ENCODE measurements around the gene FAM89B.

The FAM89B gene

DNA sequence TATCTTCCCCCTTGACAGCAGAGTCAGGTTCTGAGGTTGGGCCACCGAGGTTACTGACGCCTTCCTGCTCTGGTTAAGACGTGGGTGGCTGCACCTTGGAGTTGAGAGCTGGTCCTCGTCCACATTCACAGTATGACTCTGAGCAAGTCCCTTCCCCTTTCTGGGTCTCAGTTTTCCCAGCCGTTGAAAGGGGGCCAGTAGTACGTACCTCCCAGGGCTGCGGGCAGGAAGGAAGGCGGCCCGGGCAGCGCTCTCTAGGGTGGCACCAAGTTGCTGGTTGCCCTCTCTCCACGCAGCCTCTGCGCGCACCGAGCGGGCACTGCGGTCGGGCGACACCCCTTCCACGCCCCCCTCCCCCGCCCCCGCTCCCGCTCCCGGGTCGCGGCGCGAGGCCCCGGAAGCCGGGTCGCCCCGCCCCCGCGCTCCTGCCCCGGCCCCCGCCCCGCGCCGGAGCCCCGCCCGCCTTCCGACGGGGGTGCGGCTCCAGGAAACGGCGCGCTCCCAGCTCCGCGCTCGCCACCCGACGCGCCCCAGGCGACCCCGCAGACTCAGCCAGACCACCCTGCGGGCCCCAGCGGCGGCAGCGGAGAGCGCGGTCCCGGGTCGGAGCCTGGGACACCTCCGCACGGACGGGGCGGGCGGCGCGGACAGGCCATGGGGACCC is 3.4 kb downstream of the FAM89B start, which contains the start of gene EHBP1L1:
Gene EHBP1L1 (plus strand): TSS at position 486 of the 664 bp plus-strand sequence. CDS start 250 bp downstream, outside the sequence.
- no peak for FAIRE-seq

GRCh38 chr11:65576232-65576866 is 4.0 kb downstream of the FAM89B start:
- FAIRE-seq, result no peak

GRCh38 chr11:65576867-65577755 is 4.8 kb downstream of the FAM89B start:
- FAIRE-seq, result no peak

DNA sequence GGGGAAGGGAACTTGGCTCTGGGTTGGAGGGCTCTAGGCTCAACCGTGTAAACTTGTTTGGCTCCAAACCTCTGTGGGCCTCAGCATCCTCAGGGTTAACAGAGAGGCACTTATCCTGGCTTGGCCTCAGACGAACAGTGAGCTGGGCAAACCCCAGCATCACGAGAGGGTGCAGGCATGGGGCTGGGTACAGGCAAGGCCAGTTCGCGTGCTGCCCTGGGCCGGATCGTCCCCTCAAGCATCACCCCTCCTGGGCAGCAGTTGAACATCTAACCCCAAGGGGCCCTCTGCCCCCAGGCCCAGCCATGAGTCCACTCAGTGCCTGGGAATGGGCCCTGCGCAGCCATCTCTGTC is 5.4 kb downstream of the FAM89B start:
- FAIRE-seq, result no peak

- no peak for FAIRE-seq
Observed at GRCh38 chr11:65578134-65578533, 5.8 kb downstream of the FAM89B start.

DNA sequence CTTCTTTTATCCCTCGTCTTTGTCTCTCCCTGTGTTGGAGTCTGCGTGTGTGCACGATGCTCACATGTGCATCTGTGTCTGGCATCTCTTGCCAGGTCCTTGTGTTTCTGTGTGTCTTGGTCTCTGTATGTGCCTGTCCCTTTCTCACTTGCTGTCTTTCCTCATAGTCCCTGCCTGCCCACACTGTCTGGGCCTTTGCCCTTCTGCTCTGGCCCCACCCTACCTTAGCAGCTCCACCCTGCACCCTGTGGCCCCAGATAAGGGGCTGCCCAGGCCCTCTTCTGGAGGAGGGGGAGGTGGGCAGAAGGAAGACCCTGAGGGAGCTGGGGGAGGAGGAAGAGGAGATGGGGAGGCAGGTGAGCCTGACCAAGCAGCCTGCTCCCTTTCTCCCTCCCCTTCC is 6.3 kb downstream of the FAM89B start:
- FAIRE-seq, result no peak

DNA sequence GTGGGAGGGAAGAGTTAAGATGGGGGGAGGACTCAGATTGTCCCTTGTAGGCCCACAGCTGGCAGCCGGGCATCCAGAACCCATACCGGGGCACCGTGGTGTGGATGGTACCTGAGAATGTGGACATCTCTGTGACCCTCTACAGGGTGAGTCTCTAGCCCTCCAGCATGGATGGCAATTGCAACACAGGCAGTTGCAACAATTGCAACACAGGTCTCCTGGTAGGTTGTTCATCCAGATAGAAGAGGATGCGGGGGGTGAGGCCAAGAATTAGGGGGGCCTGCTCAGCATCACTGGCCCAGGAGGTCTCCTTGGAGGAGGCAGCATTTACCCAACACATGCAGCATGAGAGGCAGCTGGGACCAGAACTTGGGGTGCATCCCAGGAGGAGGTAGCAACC is 7.0 kb downstream of the FAM89B start:
- no peak for FAIRE-seq

- no peak for FAIRE-seq
Observed at GRCh38 chr11:65580031-65580692, 7.8 kb downstream of the FAM89B start.

DNA sequence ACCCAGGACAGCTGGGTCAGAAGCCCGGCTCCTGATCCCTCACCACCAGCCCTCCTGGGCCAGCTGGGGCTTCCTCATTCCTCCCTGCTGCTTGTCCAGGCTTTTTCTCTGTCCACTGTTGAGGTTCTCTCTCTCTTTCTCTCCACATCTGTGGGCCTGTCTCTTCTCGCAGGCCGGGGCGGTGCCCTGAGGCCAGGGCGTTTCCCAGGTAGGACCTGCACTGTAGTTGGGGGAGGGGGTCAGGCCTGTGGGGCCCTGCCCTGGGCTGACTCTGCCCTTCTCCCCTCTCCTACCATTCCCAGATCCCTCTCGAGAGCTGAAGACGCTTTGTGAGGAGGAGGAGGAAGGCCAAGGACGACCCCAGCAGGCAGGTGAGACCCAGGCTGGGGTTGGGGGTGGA is 8.4 kb downstream of the FAM89B start:
- no peak for FAIRE-seq

GRCh38 chr11:65581928-65582327 is 9.6 kb downstream of the FAM89B start:
- FAIRE-seq, result no peak

DNA sequence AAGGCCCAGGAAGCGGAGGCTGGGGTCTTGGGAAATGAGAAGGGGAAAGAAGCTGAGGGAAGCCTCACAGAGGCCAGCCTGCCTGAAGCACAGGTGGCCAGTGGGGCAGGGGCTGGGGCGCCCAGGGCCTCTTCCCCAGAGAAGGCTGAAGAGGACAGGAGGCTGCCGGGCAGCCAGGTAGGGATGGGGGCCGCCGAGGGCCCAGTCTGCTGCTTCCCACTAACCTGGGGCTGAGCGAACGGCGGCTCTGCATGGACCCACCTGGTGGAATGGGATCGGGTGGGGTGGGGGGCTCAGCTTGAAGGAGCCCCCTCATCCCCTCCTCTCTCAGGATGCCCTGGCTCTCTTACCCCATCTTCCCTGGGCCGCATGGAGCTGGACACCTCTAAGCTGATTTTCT is 11.3 kb downstream of the FAM89B start:
- FAIRE-seq, result no peak

- no peak for FAIRE-seq
Observed at GRCh38 chr11:65584106-65584505, 11.8 kb downstream of the FAM89B start.

DNA sequence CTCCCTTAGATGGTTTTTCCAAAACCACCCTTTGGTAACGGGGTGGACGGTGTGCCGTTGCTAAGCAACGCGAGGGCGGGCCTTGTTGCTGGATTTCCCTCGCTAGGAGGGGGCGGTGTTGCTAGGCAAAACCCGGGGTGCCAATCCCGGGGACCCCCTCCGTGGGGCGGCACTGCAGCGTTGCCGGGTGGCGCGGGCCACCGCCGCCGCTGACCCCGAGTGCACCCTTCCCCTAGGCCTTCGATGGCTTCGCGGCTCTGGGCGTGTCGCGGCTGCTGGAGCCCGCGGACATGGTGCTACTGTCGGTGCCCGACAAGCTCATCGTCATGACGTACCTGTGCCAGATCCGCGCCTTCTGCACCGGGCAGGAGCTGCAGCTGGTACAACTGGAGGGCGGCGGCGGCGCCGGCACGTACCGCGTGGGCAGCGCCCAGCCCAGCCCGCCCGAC is 12.4 kb downstream of the FAM89B start:
- FAIRE-seq, result no peak

DNA sequence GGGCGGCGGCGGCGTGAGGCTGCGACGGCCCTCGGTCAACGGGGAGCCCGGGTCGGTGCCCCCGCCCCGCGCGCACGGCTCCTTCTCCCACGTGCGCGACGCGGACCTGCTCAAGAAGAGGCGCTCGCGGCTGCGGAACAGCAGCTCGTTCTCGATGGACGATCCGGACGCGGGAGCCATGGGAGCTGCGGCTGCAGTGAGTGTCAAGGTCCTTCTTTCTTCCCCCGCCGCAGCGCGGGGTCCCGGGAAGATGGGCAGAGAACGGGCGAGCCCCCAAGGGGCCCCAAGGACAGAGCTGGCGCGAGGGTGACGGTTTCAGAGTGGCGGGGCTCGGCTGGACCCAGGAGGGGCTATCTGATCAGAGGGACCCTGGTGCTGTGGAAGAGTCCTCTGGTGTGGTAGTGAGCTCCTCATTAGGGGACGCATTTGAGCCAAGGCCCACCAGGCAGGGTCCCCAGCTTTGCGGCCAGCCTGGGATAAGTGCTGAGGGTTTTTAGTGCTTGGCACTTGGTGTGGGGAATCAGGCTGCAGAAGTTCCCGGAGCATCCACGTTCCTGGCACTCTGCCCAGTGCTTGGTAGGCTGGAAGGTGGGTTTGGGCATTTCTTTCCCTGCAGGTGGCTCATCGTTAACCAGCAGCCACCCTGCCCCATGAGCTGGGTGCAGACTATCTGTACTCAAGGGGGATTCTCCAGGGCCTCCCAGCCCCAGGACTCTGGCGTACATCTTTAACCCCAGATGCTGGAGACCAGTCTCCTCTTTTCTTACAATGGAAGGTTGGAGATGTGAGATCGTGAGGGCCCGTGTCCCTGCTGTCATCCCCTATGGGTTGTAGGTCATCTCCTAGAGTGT is 13.3 kb downstream of the FAM89B start:
- no peak for FAIRE-seq

DNA sequence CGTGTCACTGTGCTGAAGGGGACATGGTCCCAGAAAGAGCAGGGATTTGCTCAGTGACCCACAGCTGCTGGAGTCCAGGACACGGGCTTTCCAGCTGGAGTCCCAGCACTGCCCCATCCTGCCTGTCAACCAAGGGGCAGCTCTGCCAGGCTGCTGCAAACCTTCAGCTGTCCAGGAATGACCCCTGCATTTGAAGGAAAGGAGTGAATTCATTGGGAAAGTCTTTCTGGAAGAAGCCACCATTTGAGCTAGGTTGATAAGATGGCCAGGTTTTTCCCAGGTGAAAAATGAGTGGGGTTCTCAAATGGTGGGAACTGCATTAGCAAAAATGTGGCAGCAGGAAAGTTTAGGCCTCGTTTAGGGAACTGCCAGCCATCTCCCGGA is 13.9 kb downstream of the FAM89B start:
- no peak for FAIRE-seq

GRCh38 chr11:65586676-65587075 is 14.3 kb downstream of the FAM89B start:
- FAIRE-seq, result no peak

GRCh38 chr11:65588199-65589054 is 16.1 kb downstream of the FAM89B start:
- no peak for FAIRE-seq

- FAIRE-seq, result no peak
Observed at GRCh38 chr11:65589444-65590239, 17.3 kb downstream of the FAM89B start.

GRCh38 chr11:65590240-65590738 is 18.0 kb downstream of the FAM89B start:
- FAIRE-seq, result no peak

Measured in colon (tissue), 2 donors.